Measurements from ENCODE around the gene CUEDC1. TPM values are rescaled to one million over a fixed set of nuclear protein-coding genes. Genes with fewer than 3 reads are reported as not detected.

CUEDC1 gene
- total RNA-seq, 1 experiment from 2014 or later: 61.4 TPM

DNA sequence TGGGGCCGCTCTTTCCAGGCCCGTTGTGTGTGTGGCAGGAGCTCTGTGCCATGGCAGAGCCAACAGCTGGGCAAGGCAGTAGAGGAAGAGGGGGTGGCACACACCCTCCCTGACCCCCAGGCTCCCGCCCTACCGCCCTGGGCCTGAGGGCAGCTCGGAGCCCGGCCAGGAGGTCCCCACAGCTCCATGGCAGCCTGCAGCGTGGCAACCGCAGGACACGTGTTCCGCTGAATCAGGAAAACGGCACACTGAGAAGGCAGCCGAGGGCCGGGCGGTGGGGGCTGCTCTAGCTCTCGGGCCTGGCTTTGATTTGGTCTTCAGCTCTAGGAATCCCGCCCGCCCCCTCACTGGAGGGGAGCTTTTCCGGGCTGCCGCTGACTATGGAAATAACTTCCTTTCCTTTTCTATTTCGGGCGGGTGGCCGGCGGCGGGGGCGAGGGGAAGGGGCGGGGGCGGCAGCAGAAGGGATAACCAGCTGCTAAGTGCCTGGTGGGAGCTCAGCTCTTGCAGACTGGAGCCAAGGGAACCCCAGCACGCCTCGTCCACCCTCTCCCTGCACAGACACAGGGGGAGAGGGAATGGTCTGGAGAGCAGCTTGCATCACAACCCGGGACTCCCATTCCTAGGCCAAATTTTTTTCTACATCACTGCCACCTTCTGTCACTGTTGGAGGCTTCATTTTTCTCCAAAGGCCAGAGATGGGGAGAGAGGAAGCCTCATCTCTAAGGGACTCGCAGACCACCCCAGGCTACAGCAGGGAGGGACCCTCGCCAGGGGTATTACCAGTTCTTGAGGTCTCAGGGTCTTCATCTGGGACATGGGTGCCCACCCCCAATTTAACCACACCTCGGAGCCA lies 80.5 kb downstream of the CUEDC1 start:
- ChIA-PET CTCF (interaction anchor here (0.6 to 1.7 kb wide), 6 partner anchors 14 to 112 kb away, joined by 4 to 10 read pairs (median 7); no protein-coding TSS in a partner anchor), POLR2A (ENCODE audit: unreplicated experiment) (no interaction called here)
- H3K4me1 ChIP-seq (replicated peaks; ENCODE audit: insufficient read depth): peaks cover 48% of the 10 kb centered on the region
- H3K9me3 ChIP-seq (ENCODE audit: insufficient read depth, low read depth): no peaks in the 10 kb centered on the region
- H3K4me2 ChIP-seq: peak overlapping the region; percentile 67
- BruUV-seq (replicated peaks): no TSS peak
- H3K27me3 ChIP-seq (ENCODE audit: insufficient read depth, low read depth): no peaks in the 10 kb centered on the region
- no peak for DNase-seq
- no peak for TF ChIP-seq EZH2 (IDR thresholded peaks at IDR 0.05; ENCODE audit: low read depth)
- TF ChIP-seq, protein P1, sequence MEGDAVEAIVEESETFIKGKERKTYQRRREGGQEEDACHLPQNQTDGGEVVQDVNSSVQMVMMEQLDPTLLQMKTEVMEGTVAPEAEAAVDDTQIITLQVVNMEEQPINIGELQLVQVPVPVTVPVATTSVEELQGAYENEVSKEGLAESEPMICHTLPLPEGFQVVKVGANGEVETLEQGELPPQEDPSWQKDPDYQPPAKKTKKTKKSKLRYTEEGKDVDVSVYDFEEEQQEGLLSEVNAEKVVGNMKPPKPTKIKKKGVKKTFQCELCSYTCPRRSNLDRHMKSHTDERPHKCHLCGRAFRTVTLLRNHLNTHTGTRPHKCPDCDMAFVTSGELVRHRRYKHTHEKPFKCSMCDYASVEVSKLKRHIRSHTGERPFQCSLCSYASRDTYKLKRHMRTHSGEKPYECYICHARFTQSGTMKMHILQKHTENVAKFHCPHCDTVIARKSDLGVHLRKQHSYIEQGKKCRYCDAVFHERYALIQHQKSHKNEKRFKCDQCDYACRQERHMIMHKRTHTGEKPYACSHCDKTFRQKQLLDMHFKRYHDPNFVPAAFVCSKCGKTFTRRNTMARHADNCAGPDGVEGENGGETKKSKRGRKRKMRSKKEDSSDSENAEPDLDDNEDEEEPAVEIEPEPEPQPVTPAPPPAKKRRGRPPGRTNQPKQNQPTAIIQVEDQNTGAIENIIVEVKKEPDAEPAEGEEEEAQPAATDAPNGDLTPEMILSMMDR (conservative IDR thresholded peaks at IDR 0.05): no peak
- peaks cover 10% of the 10 kb centered on the region for H3F3A ChIP-seq (ENCODE audit: insufficient read depth, low read depth)
- H3K9me2 ChIP-seq (ENCODE audit: insufficient read depth): no peaks in the 10 kb centered on the region
- H3K27ac ChIP-seq: no peak overlapping the region
- no peak overlapping the region for H2AFZ ChIP-seq
- no peak overlapping the region for H3K4me3 ChIP-seq
- H3K79me2 ChIP-seq (ENCODE audit: low read depth): no peaks in the 10 kb centered on the region
- no peaks in the 10 kb centered on the region for H4K20me1 ChIP-seq (ENCODE audit: insufficient read depth)
- intact Hi-C loops (cut with micrococcal nuclease; ENCODE audit: unreplicated experiment): loop anchor here (1.0 to 2.0 kb wide), 5 partner anchors 16 to 113 kb away; partner anchors contain the start of gene MRPS23
- no peaks in the 10 kb centered on the region for H3K36me3 ChIP-seq (ENCODE audit: low read depth)

DNA sequence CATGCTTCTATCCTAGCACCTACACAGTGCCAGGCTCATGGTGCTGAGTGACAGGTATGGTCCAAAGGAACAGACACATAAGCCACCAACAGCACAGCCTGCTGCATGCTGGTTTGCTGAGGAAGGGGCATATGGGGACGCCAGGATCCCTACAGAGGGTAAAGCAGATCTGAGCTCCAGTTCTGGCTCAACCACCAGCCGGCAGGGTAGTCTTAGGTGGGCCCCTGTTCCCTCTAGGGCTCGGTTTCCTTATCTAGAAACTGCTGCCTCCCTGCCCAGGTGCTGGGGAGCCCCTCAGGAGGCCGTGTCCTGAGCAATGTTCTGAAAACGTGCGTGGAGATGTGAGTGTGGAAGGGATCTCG lies 81.2 kb downstream of the CUEDC1 start:
- POLR2A ChIA-PET (ENCODE audit: unreplicated experiment): no interaction called here
- no peak overlapping the region for H2AFZ ChIP-seq
- H3K4me3 ChIP-seq: no peak overlapping the region
- peaks cover 4% of the 10 kb centered on the region; the same call in 1 of the 2 replicates for H3F3A ChIP-seq (ENCODE audit: insufficient read depth, low read depth)
- no TSS peak for BruUV-seq (replicated peaks)
- no peaks in the 10 kb centered on the region for H3K36me3 ChIP-seq (ENCODE audit: low read depth)
- TF ChIP-seq, protein P1 (conservative IDR thresholded peaks at IDR 0.05): no peak
- no peak for TF ChIP-seq EZH2 (IDR thresholded peaks at IDR 0.05; ENCODE audit: low read depth)
- H3K9me3 ChIP-seq (ENCODE audit: insufficient read depth, low read depth): no peaks in the 10 kb centered on the region
- H3K27me3 ChIP-seq (ENCODE audit: insufficient read depth, low read depth): no peaks in the 10 kb centered on the region
- no peak overlapping the region for H3K27ac ChIP-seq
- no peaks in the 10 kb centered on the region for H3K79me2 ChIP-seq (ENCODE audit: low read depth)
- CTCF ChIA-PET: interaction anchor here (1.7 kb wide), 1 partner anchor 73 kb away, joined by 7 read pairs; no protein-coding TSS in a partner anchor
- H3K4me1 ChIP-seq (replicated peaks; ENCODE audit: insufficient read depth): peaks cover 42% of the 10 kb centered on the region
- no peak overlapping the region for H3K4me2 ChIP-seq
- no peaks in the 10 kb centered on the region for H3K9me2 ChIP-seq (ENCODE audit: insufficient read depth)
- no peak for DNase-seq
- H4K20me1 ChIP-seq (ENCODE audit: insufficient read depth): no peaks in the 10 kb centered on the region
- intact Hi-C loops (cut with micrococcal nuclease; ENCODE audit: unreplicated experiment): loop anchor here (2.0 kb wide), 1 partner anchor 75 kb away; no protein-coding TSS in a partner anchor

DNA sequence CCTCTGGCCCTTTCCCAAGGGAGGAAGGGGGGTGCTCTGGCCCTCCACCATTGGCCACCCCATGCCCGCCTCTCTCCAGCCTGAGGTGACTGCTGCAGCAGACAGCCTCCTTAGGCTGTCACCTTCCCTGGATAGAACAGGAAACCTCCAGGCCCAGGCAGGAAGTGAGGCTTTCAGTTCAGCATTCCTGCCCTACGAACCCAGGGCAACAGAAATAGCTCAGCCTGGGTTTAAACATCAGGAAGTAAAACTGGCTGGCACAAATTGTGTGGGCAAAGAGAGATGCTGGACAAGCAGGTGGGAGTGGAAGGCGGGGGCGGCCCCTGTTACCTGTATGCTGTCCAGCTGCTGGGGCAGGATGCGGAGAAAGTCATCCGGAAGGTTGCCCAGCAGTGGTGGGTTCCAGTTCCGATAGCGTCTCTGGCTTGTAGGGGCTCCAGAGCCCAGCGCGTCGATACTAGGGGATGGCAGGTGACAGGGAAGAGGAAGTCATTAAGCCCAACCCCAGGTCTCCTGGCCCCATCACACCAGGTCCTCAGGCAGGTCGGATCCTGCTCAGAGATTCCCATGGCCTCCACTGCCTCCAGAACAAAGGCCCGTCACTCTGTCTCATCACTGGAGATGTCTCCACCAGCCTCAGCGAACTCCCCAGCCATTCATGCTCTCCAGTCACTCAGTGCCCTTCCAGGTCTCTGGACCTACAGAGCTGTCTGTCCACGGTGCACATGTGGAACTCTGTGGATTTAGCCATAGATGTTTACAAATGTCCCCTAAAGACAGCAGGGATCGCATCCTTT lies 81.8 kb downstream of the CUEDC1 start:
- Histone ChIP-seq H2AFZ (no peak overlapping the region), H3K27me3 (ENCODE audit: insufficient read depth, low read depth) (no peaks in the 10 kb centered on the region), H3K79me2 (ENCODE audit: low read depth) (no peaks in the 10 kb centered on the region), H3K9me2 (ENCODE audit: insufficient read depth) (no peaks in the 10 kb centered on the region), H3K36me3 (ENCODE audit: low read depth) (no peaks in the 10 kb centered on the region), H3F3A (ENCODE audit: insufficient read depth, low read depth) (no peaks in the 10 kb centered on the region; the same call in 1 of the 2 replicates), H3K9me3 (ENCODE audit: insufficient read depth, low read depth) (no peaks in the 10 kb centered on the region), H3K27ac (no peak overlapping the region), H3K4me1 (replicated peaks; ENCODE audit: insufficient read depth) (peaks cover 40% of the 10 kb centered on the region), H4K20me1 (ENCODE audit: insufficient read depth) (no peaks in the 10 kb centered on the region), H3K4me2 (no peak overlapping the region), H3K4me3 (no peak overlapping the region)
- ChIA-PET POLR2A (ENCODE audit: unreplicated experiment) (no interaction called here), CTCF (no interaction called here)
- intact Hi-C loops (cut with micrococcal nuclease; ENCODE audit: unreplicated experiment): loop anchor here (2.0 kb wide), 1 partner anchor 75 kb away; no protein-coding TSS in a partner anchor
- TF ChIP-seq, protein P1 (conservative IDR thresholded peaks at IDR 0.05): no peak
- no peak for TF ChIP-seq EZH2 (IDR thresholded peaks at IDR 0.05; ENCODE audit: low read depth)
- no peak for DNase-seq
- BruUV-seq (replicated peaks): no TSS peak

Data from PC-9 (cell line).